WTC11 (cell line): Measurements from ENCODE around the gene HIC1. TPM values are rescaled to one million over a fixed set of nuclear protein-coding genes. Genes with fewer than 3 reads are reported as not detected.

ENCODE experiments used
- ARID4B ChIP-seq: sonication (generic); formaldehyde crosslinking; IDR thresholded peaks from 2 replicates; pipeline ENCODE4 v1.8.0; 2023; ENCODE audit warnings: missing genetic modification reagents, mild to moderate bottlenecking, borderline replicate concordance
- ATF1 ChIP-seq: sonication (generic); formaldehyde crosslinking; IDR thresholded peaks from 2 replicates; pipeline ENCODE4 v1.8.1; 2023; ENCODE audit warnings: mild to moderate bottlenecking, moderate library complexity, missing genetic modification reagents
- CTCF ChIP-seq: fragments of 200-600 bp; IDR thresholded peaks from 2 replicates; pipeline ENCODE4 v1.8.0; 2022; ENCODE audit warnings: antibody characterized with exemption
- E2F1 ChIP-seq: sonication (generic); formaldehyde crosslinking; IDR thresholded peaks from 2 replicates; pipeline ENCODE4 v1.8.0; 2022; ENCODE audit warnings: mild to moderate bottlenecking, missing genetic modification reagents
- E2F4 ChIP-seq: sonication (generic); formaldehyde crosslinking; IDR thresholded peaks from 2 replicates; pipeline ENCODE4 v1.8.1; 2022; ENCODE audit warnings: low read depth, mild to moderate bottlenecking, moderate library complexity, missing genetic modification reagents, borderline replicate concordance
- ELF4 ChIP-seq: sonication (generic); formaldehyde crosslinking; IDR thresholded peaks from 2 replicates; pipeline ENCODE4 v1.8.1; 2022; ENCODE audit warnings: low read depth, mild to moderate bottlenecking, moderate library complexity, missing genetic modification reagents
- EMX1 ChIP-seq: fragments of 250-450 bp; sonication (Bioruptor Pico); IDR thresholded peaks from 2 replicates; pipeline ENCODE4 v1.8.0; 2021; ENCODE audit warnings: mild to moderate bottlenecking
- ESRRA ChIP-seq: sonication (generic); formaldehyde crosslinking; IDR thresholded peaks from 2 replicates; pipeline ENCODE4 v1.8.1; 2022; ENCODE audit warnings: mild to moderate bottlenecking, missing genetic modification reagents, borderline replicate concordance
- FOXJ3 ChIP-seq: sonication (generic); formaldehyde crosslinking; IDR thresholded peaks from 2 replicates; pipeline ENCODE4 v1.9.0; 2021; ENCODE audit warnings: missing genetic modification reagents, mild to moderate bottlenecking, borderline replicate concordance
- FOXK1 ChIP-seq: sonication (generic); formaldehyde crosslinking; IDR thresholded peaks from 2 replicates; pipeline ENCODE4 v1.8.0; 2022; ENCODE audit warnings: mild to moderate bottlenecking, moderate library complexity, missing genetic modification reagents
- IRF2 ChIP-seq: sonication (generic); formaldehyde crosslinking; IDR thresholded peaks from 2 replicates; pipeline ENCODE4 v1.8.0; 2022; ENCODE audit warnings: low read depth, missing genetic modification reagents, borderline replicate concordance
- JAZF1 ChIP-seq: fragments of 250-450 bp; sonication (Bioruptor Pico); IDR thresholded peaks from 2 replicates; pipeline ENCODE4 v1.9.0; 2021; ENCODE audit warnings: moderate library complexity, mild to moderate bottlenecking, inconsistent platforms
- JUN ChIP-seq: sonication (generic); formaldehyde crosslinking; IDR thresholded peaks from 2 replicates; pipeline ENCODE4 v1.8.0; 2023; ENCODE audit warnings: mild to moderate bottlenecking, missing genetic modification reagents
- NR3C1 ChIP-seq: sonication (generic); formaldehyde crosslinking; conservative IDR thresholded peaks from 2 replicates; pipeline ENCODE4 v1.8.1; 2023; ENCODE audit warnings: low read depth, mild to moderate bottlenecking, missing genetic modification reagents
- TEAD1 ChIP-seq: sonication (generic); formaldehyde crosslinking; IDR thresholded peaks from 2 replicates; pipeline ENCODE4 v1.8.0; 2022; ENCODE audit warnings: mild to moderate bottlenecking, missing genetic modification reagents
- TP53 ChIP-seq: sonication (generic); formaldehyde crosslinking; IDR thresholded peaks from 2 replicates; pipeline ENCODE4 v1.8.1; 2023; ENCODE audit warnings: mild to moderate bottlenecking, missing genetic modification reagents
- ZNF121 ChIP-seq: sonication (generic); formaldehyde crosslinking; IDR thresholded peaks from 2 replicates; pipeline ENCODE4 v1.8.0; 2023; ENCODE audit warnings: missing genetic modification reagents
- ZNF671 ChIP-seq: fragments of 250-450 bp; sonication (Bioruptor Pico); IDR thresholded peaks from 2 replicates; pipeline ENCODE4 v1.8.0; 2021; ENCODE audit warnings: mild to moderate bottlenecking
- total RNA-seq: library from RNA; stranded (reverse); gene quantifications from 3 replicates; pipeline ENCODE4 v1.2.3, GENCODE V29; 2021
- TF ChIP-seq, protein P1 (sequence below): sonication (generic); formaldehyde crosslinking; IDR thresholded peaks from 2 replicates; pipeline ENCODE4 v1.8.0; 2022; ENCODE audit warnings: missing genetic modification reagents
- TF ChIP-seq, protein P2 (sequence below): sonication (generic); formaldehyde crosslinking; IDR thresholded peaks from 2 replicates; pipeline ENCODE4 v1.8.1; 2023; ENCODE audit warnings: mild to moderate bottlenecking, missing genetic modification reagents, moderate library complexity
- TF ChIP-seq, protein P3 (sequence below): sonication (generic); formaldehyde crosslinking; IDR thresholded peaks from 2 replicates; pipeline ENCODE4 v1.8.1; 2023; ENCODE audit warnings: mild to moderate bottlenecking, moderate library complexity, missing genetic modification reagents
- TF ChIP-seq, protein P4 (sequence below): sonication (generic); formaldehyde crosslinking; IDR thresholded peaks from 2 replicates; pipeline ENCODE4 v1.8.1; 2022; ENCODE audit warnings: mild to moderate bottlenecking, missing genetic modification reagents, moderate library complexity, borderline replicate concordance

HIC1 gene
- total RNA-seq, 1 experiment from 2014 or later, result 0.37 TPM

GRCh38 chr17:2029911-2030778 is 24.8 kb upstream of the HIC1 start, which contains the start of gene DPH1 (continued):
- TF ChIP-seq CTCF, result no peak
- TF ChIP-seq, protein P1, sequence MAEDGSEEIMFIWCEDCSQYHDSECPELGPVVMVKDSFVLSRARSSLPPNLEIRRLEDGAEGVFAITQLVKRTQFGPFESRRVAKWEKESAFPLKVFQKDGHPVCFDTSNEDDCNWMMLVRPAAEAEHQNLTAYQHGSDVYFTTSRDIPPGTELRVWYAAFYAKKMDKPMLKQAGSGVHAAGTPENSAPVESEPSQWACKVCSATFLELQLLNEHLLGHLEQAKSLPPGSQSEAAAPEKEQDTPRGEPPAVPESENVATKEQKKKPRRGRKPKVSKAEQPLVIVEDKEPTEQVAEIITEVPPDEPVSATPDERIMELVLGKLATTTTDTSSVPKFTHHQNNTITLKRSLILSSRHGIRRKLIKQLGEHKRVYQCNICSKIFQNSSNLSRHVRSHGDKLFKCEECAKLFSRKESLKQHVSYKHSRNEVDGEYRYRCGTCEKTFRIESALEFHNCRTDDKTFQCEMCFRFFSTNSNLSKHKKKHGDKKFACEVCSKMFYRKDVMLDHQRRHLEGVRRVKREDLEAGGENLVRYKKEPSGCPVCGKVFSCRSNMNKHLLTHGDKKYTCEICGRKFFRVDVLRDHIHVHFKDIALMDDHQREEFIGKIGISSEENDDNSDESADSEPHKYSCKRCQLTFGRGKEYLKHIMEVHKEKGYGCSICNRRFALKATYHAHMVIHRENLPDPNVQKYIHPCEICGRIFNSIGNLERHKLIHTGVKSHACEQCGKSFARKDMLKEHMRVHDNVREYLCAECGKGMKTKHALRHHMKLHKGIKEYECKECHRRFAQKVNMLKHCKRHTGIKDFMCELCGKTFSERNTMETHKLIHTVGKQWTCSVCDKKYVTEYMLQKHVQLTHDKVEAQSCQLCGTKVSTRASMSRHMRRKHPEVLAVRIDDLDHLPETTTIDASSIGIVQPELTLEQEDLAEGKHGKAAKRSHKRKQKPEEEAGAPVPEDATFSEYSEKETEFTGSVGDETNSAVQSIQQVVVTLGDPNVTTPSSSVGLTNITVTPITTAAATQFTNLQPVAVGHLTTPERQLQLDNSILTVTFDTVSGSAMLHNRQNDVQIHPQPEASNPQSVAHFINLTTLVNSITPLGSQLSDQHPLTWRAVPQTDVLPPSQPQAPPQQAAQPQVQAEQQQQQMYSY, result no peak
- TF ChIP-seq, protein P2, sequence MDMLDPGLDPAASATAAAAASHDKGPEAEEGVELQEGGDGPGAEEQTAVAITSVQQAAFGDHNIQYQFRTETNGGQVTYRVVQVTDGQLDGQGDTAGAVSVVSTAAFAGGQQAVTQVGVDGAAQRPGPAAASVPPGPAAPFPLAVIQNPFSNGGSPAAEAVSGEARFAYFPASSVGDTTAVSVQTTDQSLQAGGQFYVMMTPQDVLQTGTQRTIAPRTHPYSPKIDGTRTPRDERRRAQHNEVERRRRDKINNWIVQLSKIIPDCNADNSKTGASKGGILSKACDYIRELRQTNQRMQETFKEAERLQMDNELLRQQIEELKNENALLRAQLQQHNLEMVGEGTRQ, result peak; percentile 89
- no peak for TF ChIP-seq EMX1 (CRISPR knock-in tag)
- TF ChIP-seq, protein P3, sequence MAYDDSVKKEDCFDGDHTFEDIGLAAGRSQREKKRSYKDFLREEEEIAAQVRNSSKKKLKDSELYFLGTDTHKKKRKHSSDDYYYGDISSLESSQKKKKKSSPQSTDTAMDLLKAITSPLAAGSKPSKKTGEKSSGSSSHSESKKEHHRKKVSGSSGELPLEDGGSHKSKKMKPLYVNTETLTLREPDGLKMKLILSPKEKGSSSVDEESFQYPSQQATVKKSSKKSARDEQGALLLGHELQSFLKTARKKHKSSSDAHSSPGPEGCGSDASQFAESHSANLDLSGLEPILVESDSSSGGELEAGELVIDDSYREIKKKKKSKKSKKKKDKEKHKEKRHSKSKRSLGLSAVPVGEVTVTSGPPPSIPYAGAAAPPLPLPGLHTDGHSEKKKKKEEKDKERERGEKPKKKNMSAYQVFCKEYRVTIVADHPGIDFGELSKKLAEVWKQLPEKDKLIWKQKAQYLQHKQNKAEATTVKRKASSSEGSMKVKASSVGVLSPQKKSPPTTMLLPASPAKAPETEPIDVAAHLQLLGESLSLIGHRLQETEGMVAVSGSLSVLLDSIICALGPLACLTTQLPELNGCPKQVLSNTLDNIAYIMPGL, result peak; percentile 73
- no peak; the same call in 1 of the 2 replicates for TF ChIP-seq ESRRA (CRISPR knock-in tag)
- TF ChIP-seq E2F4 (CRISPR knock-in tag), result peak; percentile 67; the same call in 1 of the 2 replicates
- TF ChIP-seq IRF2 (CRISPR knock-in tag), result 0 out of 2 replicates have a peak, but pooled peaks have one; percentile 64
- no peak for TF ChIP-seq ELF4 (CRISPR knock-in tag)
- TF ChIP-seq JAZF1, result no peak
- no peak for TF ChIP-seq E2F1 (CRISPR knock-in tag)
- no peak for TF ChIP-seq ATF1 (CRISPR knock-in tag)
- TF ChIP-seq NR3C1 (CRISPR knock-in tag), result no peak
- TF ChIP-seq TP53, result no peak
- no peak for TF ChIP-seq ZNF671 (CRISPR knock-in tag)
- no peak for TF ChIP-seq FOXJ3 (CRISPR knock-in tag)
- TF ChIP-seq FOXK1 (CRISPR knock-in tag), result peak; percentile 97
- TF ChIP-seq, protein P4, sequence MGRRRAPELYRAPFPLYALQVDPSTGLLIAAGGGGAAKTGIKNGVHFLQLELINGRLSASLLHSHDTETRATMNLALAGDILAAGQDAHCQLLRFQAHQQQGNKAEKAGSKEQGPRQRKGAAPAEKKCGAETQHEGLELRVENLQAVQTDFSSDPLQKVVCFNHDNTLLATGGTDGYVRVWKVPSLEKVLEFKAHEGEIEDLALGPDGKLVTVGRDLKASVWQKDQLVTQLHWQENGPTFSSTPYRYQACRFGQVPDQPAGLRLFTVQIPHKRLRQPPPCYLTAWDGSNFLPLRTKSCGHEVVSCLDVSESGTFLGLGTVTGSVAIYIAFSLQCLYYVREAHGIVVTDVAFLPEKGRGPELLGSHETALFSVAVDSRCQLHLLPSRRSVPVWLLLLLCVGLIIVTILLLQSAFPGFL (CRISPR knock-in tag), result no peak
- TF ChIP-seq ZNF121 (CRISPR knock-in tag), result no peak
- peak; percentile 82 for TF ChIP-seq TEAD1 (CRISPR knock-in tag)
- TF ChIP-seq JUN (CRISPR knock-in tag), result peak; percentile 30; the same call in 1 of the 2 replicates
- TF ChIP-seq ARID4B (CRISPR knock-in tag), result peak; percentile 95; the same call in 1 of the 2 replicates
